Stimulated activated CD8-positive, alpha-beta memory T cell treated with anti-CD3 and anti-CD28 coated beads, Interleukin-15, amount 100 ng/mL, for 48 hours (primary cell): Measurements from ENCODE around the gene LCOR.

Source experiments
- DNase-seq, 2 donors: peaks; one replicate each; pipeline ENCODE4 v3.0.0-alpha.2; 2020; ENCODE audit warnings: low read depth in 2 of 2

The LCOR gene

DNA sequence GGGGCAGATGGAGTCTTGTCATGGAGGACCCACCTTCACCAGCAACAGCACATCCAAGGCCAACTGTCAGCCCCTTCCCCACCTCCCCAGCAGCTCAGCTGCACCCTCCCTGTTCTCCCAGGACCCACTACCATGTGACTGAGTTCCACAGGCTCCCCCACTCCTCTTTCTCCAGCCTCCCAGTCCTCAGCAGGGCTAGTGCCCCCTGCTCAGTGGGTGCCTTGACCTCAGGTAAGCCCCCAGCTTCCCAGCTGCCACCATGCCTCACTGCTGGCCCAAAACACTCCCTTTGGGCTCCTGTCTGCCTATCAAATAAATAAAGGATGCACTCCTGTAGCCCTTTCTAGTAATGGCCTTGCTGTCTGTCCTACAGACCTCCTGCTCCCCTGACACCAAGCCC, 179.3 kb downstream of the LCOR start:
- DNase-seq = no peak

DNA sequence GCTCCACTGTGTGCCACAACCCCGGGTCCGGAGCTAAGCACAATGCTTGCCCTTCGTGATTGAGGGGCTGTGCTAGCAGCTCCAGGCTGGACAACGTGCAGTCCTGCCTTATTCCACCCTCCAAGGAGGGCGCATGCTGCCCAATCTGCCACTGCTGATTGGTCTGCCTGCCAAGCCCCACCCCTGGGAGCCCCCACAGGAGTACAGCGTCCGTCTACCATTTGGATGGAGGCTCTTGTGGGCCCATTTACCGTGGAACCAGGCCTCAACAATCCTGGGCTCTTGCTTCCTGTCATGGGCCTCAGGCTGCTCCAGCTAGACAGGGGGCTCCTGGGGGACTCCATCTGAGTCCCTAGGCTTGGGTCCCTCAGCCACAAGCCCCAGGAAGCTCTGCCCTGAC, 180.4 kb downstream of the LCOR start:
- no peak for DNase-seq

DNA sequence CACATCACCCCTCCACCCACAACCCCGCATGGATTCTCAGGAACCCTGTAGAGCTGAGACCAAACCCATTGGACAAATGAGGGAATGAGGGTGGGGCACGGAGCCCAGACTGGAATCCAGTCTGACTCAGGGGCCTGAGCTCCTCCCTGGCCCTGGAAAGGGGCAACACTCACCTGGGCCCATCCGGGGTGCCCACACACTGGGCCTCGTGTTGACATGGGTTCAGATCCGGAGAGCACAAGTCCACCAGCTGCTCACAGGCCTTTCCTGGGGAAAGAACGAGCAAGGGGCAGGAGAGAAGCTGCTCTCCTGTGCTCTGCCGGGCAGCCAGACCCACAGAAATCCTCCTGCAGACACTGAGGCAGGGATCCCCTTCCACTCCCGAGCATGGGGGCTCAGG, 181.5 kb downstream of the LCOR start:
- no peak for DNase-seq

GRCh38 chr10:97013983-97014382, 181.9 kb downstream of the LCOR start:
- no peak for DNase-seq

- DNase-seq = no peak
These were observed 183.1 kb downstream of the LCOR start for GRCh38 chr10:97015240-97015639.

- peak; percentile 30 to 50 for DNase-seq
These were observed 184.8 kb downstream of the LCOR start for GRCh38 chr10:97016728-97017473.

- DNase-seq = no peak
These were observed 185.4 kb downstream of the LCOR start for GRCh38 chr10:97017474-97017903.

DNA sequence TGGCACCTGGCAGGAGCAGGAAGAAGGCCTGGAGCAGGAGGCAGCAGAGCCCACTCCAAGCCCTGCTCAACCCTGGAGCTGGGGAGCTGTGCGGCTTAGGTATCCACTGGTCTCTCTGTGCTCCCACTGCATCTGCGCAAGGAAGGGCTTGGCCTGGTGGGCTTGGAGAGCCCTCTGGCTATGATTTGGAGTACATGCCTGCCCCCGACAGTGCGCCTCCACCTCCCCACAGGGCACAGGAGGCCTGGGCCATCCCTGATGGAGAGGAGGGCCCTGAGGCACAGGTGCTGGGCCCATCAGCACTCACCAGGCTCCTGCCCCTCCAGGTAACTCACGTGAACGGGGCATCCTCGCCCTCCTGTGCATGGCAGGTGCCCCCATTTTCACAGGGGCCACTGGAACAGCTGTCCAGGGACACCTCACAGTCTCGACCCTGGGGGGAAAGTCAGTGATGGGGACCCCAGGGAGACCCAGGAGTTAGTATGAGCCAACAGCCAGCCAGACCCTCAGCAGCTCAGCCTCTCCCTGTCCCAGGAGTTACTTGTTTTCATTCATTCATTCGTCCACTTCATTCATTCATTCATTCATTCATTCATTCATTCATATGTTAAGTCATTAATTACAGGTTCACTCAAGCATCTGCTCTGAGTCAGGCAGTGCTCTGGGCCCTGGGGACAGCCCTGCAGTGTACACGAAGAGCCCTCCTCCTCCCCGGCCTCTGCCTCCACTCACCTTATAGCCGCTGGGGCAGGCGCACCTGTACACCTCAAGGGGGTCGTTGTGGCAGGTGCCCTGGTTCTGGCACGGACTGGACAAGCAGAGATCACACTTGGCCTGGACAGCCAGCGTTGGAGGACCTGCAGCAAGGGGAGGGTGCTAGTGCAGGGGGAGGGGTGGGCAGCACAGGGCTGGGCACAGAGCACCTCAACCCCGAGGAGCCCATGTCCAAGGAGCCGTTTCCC, 186.4 kb downstream of the LCOR start:
- no peak for DNase-seq

DNA sequence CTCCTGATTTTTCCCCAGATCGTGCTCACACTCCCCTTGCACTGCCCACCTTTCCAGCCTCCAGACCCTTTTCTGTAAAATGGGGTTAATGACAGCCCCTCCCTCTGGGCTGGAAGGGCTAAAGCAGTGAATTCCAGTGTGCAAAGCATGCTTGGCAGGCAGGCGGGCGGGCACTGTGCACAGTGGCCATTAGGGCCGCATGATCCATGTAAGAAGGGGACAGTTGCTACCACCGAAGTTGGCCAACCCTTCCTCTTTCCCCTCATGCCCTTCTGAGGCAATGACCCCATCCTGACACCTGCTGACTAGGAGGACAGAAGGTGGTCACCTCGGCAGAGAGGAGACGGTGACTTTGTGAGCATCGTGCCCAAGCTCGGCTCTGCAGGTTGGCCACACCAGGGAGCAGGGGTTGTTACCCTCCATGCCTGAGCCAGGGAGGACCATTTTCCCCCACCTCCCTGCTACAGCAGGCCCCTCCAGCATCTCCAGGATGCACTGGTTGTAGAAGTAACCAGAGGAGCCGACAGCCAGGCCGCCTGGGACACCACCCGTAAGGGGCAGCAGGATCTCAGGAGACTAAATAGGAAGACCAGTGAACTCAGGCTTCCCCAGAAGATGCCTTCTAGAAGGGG, 187.2 kb downstream of the LCOR start:
- DNase-seq = no peak

- no peak for DNase-seq
These were observed 188.6 kb downstream of the LCOR start for GRCh38 chr10:97020452-97021400.

GRCh38 chr10:97022616-97023015, 190.5 kb downstream of the LCOR start:
- DNase-seq = no peak

DNA sequence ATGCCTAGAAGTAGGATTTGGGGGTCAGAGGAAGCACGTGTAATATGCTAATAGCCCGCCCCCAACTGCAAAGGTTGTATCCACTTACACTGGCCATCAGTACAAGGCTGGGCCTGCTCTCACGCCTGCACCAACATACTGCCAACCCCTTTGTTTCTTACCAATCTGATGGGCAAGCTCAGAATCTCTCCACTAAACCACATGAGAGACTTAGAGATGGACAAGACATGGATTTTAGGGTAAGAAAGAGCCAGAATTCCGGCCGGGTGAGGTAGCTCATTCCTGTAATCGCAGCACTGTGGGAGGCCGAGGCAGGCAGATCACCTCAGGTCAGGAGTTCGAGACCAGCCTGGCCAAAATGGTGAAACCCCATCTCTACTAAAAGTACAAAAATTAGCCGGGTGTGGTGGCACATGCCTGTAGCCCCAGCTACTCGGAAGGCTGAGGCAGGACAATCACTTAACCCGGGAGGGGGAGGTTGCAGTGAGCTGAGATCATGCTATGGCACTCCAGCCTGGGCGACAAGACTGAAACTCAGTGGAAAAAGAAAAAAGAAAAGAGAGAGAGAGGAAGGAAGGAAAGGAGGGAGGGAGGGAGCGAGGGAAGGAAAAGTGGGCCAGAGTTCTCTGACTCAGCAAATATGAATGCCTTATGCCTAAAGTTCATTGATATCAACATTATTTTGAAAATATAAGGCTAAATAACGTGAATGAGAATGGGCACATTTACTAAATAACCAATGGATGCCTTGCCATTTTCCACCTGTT, 191.5 kb downstream of the LCOR start:
- no peak for DNase-seq

DNA sequence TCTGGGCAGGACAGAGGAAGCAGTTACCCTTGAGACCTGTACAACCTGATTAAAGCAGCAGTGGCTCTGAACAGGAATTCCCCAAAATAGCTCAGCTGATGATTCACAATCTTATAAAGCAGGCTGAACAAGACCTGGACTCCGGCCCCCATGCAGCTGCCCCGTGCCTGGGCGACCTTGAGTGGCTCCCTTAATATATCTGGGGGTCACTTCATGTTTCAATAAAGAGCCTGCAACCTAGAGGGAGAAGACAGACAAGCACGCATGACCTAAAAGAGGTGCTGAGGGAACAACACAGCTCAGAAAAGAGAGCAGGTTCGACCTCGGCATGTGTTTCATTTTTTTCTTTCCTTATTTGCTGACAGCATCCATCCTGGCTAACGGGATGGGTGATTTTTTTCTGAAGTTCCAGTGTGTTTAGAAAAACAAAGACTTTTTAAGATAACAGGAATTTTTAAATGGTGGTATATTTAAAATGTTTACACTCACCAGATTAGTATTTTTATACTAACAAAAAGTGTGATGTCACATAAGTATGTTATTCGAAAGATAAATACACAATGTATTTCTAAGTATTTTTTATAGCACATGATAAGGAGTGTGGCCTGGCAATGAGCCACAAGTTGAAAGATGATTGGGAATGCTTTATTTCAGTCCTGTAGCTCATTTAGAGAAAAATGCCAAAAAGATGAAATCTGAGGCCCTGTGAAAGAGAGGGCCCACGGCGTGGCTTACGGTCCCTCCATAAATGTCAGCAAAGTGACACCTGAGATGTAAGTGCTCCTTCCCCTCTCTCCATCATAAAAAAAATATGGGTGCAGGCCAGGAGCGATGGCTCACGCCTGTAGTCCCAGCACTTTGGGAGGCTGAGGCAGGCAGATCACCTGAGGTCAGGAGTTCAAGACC, 192.3 kb downstream of the LCOR start:
- DNase-seq = no peak

DNA sequence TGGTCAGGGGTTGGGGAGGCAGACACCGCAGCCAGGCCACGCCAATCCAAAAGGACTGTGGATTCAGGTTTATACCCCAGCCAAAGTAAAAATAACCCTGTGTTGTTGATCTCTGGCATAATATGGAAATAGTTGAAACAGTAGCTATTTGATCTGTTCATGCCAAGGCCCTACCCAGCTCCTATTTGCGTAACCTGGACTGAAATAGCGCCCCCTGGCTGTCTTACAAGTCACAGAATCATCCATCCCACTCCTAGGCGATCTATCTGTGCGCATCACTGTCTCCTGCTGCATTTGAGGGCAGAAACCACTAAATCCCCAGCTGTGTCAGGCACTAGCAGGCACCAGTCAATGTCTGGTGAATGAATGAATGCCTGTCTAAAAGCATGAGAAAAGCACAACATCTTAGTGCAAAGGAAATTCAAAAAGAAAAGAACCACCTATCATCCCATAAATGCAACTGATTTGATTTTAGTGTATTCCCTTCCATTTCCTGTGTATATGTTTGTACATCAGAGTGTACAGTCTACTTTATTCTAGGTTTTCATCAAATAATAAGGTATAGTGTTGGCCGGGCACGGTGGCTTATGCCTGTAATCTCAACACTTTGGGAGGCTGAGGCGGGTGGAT, 193.6 kb downstream of the LCOR start:
- DNase-seq = peak; percentile 9 to 28

DNA sequence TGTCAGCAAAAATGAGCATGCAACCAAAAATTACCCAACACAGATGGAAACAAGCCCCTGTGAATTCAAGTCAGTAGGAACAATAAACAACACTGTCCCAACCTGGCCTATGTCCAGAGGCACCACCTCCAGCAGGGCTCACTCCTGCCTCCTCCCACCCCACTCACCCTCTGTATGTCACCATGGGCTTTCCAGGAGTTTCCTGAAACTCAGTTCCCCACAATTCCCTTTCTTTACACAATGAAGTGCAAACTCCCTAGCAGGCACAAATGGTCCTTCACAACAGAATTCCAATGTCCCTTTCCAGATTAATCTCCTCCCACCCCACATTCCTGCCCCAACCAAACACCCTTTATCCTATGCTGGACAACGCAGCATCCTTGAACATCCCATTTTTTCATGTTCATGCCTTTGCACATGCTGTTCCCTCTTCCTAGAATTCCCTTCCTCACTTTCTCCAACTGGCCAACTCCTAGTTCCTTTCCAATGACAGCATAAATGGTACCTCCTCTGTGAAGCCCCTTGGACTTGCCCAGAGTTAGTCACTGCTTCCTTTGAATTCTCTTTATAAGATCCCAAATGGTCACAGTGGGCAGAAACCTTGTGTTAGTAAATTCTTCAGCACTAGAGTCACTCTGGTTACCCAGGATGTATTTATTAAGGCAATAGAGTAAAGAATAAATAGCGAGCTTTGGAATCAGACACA, 196.2 kb downstream of the LCOR start:
- no peak for DNase-seq

DNA sequence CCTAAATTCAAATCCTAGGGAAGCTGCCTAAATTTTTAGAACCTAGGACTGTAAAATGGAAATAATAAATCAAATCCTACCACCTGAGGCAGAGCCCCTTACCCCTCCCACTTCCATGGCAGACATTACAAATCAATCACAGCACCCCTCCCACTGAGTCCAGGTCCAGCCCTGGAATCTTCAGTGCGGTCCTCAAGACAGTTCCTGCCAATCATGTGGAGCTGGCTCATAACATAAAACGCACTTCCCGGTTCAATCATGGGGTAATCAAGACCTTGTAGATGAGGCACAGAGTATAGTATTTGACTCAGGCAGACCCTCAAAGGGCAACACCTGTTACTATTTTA, 196.7 kb downstream of the LCOR start:
- no peak for DNase-seq

GRCh38 chr10:97029271-97029670, 197.2 kb downstream of the LCOR start:
- no peak for DNase-seq

DNA sequence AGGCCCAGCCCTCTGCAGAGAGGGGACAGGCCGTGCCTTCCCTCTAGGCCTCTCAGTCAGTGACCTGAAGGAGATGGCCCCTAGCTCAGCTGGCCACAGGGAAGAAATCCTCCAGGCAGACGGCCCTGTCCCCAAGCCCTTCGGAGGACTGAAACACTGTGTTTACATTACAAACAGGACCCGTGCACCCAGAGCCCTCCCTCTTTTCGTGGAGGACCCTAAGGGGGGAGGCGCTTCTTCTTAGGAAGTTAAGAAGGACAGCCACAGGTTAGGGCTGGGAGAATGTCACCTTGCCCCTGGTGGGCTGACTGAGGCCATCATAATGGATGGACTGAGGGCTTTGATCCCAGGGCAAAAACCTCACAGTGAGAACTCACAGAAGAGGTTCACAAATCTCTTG, 198.8 kb downstream of the LCOR start:
- DNase-seq = no peak
